CD8-positive, alpha-beta memory T cell (primary cell): ENCODE data around the gene NFIA. TPM values are rescaled to one million over a fixed set of nuclear protein-coding genes. Genes with fewer than 3 reads are reported as not detected.

Experiments
- CTCF ChIA-PET: fragments of 350-600 bp; sonication (Branson Sonifier 250); formaldehyde crosslinking; loops from one replicate; lab custom pipeline; 2021; ENCODE audit warnings: antibody characterized with exemption; lab: Charles Lee
- POLR2A ChIA-PET: fragments of 350-600 bp; sonication (Branson Sonifier 250); formaldehyde crosslinking; loops from one replicate; lab custom pipeline; 2021; ENCODE audit warnings: antibody characterized with exemption; lab: Charles Lee
- DNase-seq, 5 donors: peaks; one replicate each; pipeline versions ENCODE4 v3.0.0 to v3.0.0-alpha.2; 2020 to 2022; ENCODE audit warnings: mixed read lengths in 1 of 5
- H3K27ac ChIP-seq: one replicate; pipeline ENCODE4 v1.7.0; 2013; ENCODE audit warnings: low read depth, mild to moderate bottlenecking, low read length, moderate library complexity
- H3K27me3 ChIP-seq: 2 replicates; pipeline ENCODE4 v1.7.0; 2013; ENCODE audit warnings: low read length, mild to moderate bottlenecking; ENCODE audit not compliant: insufficient read depth, poor library complexity, severe bottlenecking
- H3K36me3 ChIP-seq: 2 replicates; pipeline ENCODE4 v1.7.0; 2013; ENCODE audit warnings: mild to moderate bottlenecking, low read length, moderate library complexity; ENCODE audit not compliant: insufficient read depth
- H3K4me1 ChIP-seq: 2 replicates; pipeline ENCODE4 v1.7.0; 2013; ENCODE audit warnings: mild to moderate bottlenecking, low read length, moderate library complexity; ENCODE audit not compliant: insufficient read depth
- H3K4me3 ChIP-seq: 2 replicates; pipeline ENCODE4 v1.7.0; 2013; ENCODE audit warnings: mild to moderate bottlenecking, low read length
- H3K9me3 ChIP-seq: 2 replicates; pipeline ENCODE4 v1.7.0; 2013; ENCODE audit warnings: mild to moderate bottlenecking, low read length
- H3K27ac Mint-ChIP-seq, 8 donors: one replicate each; pipeline ENCODE4 v1.8.0; 2020 to 2021; ENCODE audit warnings: mixed read lengths in 8 of 8, mild to moderate bottlenecking in 6 of 8, inconsistent platforms in 3 of 8, moderate library complexity in 3 of 8
- H3K27me3 Mint-ChIP-seq, 2 donors: one replicate each; pipeline ENCODE4 v1.8.0; 2020 to 2021; ENCODE audit warnings: mixed read lengths in 2 of 2, mild to moderate bottlenecking in 1 of 2, moderate library complexity in 1 of 2
- H3K36me3 Mint-ChIP-seq, 3 donors: one replicate each; pipeline ENCODE4 v1.8.0; 2020 to 2021; ENCODE audit warnings: mixed read lengths in 3 of 3, inconsistent platforms in 1 of 3, mild to moderate bottlenecking in 1 of 3
- H3K4me1 Mint-ChIP-seq, 3 donors: one replicate each; pipeline ENCODE4 v1.8.0; 2020 to 2021; ENCODE audit warnings: mixed read lengths in 3 of 3, inconsistent platforms in 1 of 3, mild to moderate bottlenecking in 1 of 3
- H3K4me3 Mint-ChIP-seq, 7 donors: one replicate each; pipeline ENCODE4 v1.8.0; 2020 to 2021; ENCODE audit warnings: mixed read lengths in 7 of 7, mild to moderate bottlenecking in 6 of 7, moderate library complexity in 4 of 7, inconsistent platforms in 2 of 7
- H3K9me3 Mint-ChIP-seq, 5 donors: one replicate each; pipeline ENCODE4 v1.8.0; 2020 to 2022; ENCODE audit warnings: mixed read lengths in 5 of 5, mild to moderate bottlenecking in 3 of 5, moderate library complexity in 2 of 5, inconsistent platforms in 1 of 5
- polyA plus RNA-seq: library from polyadenylated mRNA; unstranded; fragments of 300-500 nt; fragmentation: Illumina TruSeq; gene quantifications from one replicate; pipeline ENCODE4 v1.2.3, GENCODE V29; 2021
- total RNA-seq, 2 experiments: library from RNA; stranded (reverse); gene quantifications; one replicate each; pipeline ENCODE4 v1.2.3, GENCODE V29; 2021

NFIA gene
- total and polyA plus RNA-seq, 3 experiments from 2014 or later, result 6.1 to 9.9 (median 7.0) TPM

DNA sequence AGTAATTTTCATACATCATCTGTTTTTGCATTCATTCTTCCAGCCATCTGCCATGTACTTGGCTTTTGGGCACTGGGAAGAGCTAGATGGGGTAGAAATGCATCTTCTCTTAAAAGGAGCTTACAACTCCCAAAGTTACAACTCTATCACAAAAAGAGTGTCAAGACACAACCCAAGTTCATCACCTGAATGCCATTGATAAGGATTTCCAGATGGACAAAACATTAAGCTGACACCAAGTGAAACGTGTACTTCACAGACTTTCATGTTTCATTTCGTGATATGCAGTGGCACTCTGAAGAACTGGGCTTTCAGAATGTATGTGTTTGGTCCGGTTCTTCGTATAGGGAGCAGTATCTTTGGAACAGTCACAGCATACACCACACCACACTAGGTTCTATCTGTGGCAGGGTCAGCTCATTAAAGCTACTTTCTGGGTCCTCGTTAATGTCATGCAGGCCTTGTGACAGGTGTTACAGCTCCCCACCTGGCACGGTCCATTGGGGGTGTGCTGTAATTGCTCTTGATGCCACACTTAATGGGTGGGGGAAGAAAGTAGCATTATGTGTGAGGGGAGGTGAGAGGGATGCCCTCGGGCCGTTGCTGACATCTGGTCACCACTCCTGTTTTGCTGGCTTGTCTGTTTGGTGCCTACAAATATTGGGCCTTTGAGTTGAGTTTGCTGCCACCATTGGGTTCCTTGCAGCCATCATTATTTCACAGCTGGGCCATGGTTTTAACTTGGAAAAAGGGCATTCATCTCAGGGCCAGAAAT is 164.9 kb downstream of the NFIA start:
- H3K27ac ChIP-seq, result no peak overlapping the region
- Mint-ChIP-seq H3K9me3 (no peaks in the 10 kb centered on the region), H3K4me1 (peaks cover 0 to 4% (median 0%) of the 10 kb centered on the region in 3 donors), H3K4me3 (no peak overlapping the region), H3K36me3 (peaks cover 0 to 4% (median 0%) of the 10 kb centered on the region in 3 donors), H3K27me3 (no peaks in the 10 kb centered on the region), H3K27ac (no peak overlapping the region)
- no peak overlapping the region for H3K4me3 ChIP-seq
- H3K36me3 ChIP-seq, result no peaks in the 10 kb centered on the region
- CTCF ChIA-PET, result interaction anchor here (0.9 to 1.6 kb wide), 3 partner anchors 10 to 205 kb away, joined by 3 read pairs; no protein-coding TSS in a partner anchor
- no peaks in the 10 kb centered on the region for H3K9me3 ChIP-seq
- POLR2A ChIA-PET, result no interaction called here
- H3K27me3 ChIP-seq, result no peaks in the 10 kb centered on the region
- no peak for DNase-seq
- H3K4me1 ChIP-seq, result no peaks in the 10 kb centered on the region

DNA sequence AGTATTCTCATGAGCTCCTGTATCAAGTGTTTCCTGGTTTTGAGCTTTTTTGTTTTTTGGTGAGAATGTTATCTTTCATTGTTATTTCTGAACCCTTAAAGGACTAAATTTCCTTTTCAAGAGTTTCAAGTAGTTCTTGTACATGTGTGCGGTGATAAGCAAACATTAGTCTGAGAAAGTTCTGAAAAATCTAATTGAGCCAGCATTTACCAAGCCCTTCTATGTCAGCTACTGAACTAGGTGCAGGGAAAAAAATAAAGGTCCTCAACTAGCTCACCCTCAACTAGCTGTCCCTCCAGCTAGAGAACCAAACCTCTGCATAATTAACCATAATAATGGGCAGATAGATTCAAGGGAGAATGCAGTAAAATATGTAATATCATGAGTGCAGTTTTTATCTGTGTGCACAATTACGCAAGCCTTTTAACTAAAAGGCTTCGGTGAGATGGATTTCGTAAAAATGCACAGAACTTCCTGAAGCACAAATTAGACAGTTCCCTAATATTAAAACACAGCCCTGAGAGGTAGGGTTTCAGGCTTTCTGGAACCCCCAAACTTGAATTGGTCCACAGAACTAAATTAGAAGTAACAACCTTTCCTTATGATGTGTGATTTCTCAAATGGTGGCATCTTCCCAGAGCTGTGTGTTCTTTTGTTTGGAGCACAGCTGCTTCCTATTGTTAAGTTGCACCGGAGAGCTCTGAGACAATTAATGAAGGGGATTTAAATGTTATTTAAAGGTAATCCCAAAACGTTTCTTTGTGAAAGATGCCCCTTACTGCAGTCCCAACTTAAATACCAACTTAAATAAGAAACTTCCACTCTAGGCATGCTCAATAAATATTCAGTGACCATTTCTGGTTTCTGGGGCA is 165.8 kb downstream of the NFIA start:
- no peak overlapping the region for H3K27ac Mint-ChIP-seq
- DNase-seq, result no peak
- H3K27me3 Mint-ChIP-seq, result peaks cover 0 to 1% of the 10 kb centered on the region in 2 donors
- H3K9me3 Mint-ChIP-seq, result no peaks in the 10 kb centered on the region
- H3K4me3 ChIP-seq, result no peak overlapping the region
- peaks cover under 1 to 7% (median 5%) of the 10 kb centered on the region in 3 donors for H3K4me1 Mint-ChIP-seq
- H3K27ac ChIP-seq, result no peak overlapping the region
- no peaks in the 10 kb centered on the region for H3K4me1 ChIP-seq
- ChIA-PET CTCF (interaction anchor here (1.6 kb wide), 1 partner anchor 199 kb away, joined by 3 read pairs; no protein-coding TSS in a partner anchor), POLR2A (no interaction called here)
- H3K36me3 Mint-ChIP-seq, result peaks cover 0 to 4% (median 0%) of the 10 kb centered on the region in 3 donors
- H3K27me3 ChIP-seq, result no peaks in the 10 kb centered on the region
- no peaks in the 10 kb centered on the region for H3K9me3 ChIP-seq
- H3K36me3 ChIP-seq, result no peaks in the 10 kb centered on the region
- no peak overlapping the region for H3K4me3 Mint-ChIP-seq

DNA sequence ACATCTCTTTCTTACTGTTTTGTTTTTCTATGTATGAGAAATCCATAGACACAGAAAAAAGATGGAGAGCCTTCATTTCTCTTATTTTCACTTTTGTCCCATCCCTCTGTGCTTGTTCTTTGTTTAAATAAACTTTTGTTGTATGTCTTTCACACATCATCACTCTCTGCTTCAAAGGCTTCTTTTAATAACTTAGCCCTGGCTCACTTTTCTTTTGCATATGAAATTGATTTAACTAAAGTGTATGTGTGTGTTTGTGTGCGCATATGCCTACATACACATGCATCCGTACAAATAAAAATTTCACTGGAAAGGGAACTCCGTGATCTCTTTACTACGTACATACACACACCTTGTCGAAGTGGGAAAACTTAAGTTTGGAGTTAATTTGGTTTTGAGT is 168.6 kb downstream of the NFIA start:
- H3K27me3 Mint-ChIP-seq, result peaks cover 0 to 2% of the 10 kb centered on the region in 2 donors
- ChIA-PET POLR2A (no interaction called here), CTCF (no interaction called here)
- no peaks in the 10 kb centered on the region for H3K9me3 Mint-ChIP-seq
- H3K4me3 Mint-ChIP-seq, result no peak overlapping the region
- Histone ChIP-seq H3K27ac (no peak overlapping the region), H3K4me1 (peaks cover 8% of the 10 kb centered on the region), H3K27me3 (no peaks in the 10 kb centered on the region), H3K36me3 (no peaks in the 10 kb centered on the region), H3K4me3 (no peak overlapping the region), H3K9me3 (no peaks in the 10 kb centered on the region)
- no peak for DNase-seq
- peaks cover 0 to 4% (median 0%) of the 10 kb centered on the region in 3 donors for H3K36me3 Mint-ChIP-seq
- peaks cover 28 to 32% (median 31%) of the 10 kb centered on the region in 3 donors for H3K4me1 Mint-ChIP-seq
- H3K27ac Mint-ChIP-seq, result no peak overlapping the region

DNA sequence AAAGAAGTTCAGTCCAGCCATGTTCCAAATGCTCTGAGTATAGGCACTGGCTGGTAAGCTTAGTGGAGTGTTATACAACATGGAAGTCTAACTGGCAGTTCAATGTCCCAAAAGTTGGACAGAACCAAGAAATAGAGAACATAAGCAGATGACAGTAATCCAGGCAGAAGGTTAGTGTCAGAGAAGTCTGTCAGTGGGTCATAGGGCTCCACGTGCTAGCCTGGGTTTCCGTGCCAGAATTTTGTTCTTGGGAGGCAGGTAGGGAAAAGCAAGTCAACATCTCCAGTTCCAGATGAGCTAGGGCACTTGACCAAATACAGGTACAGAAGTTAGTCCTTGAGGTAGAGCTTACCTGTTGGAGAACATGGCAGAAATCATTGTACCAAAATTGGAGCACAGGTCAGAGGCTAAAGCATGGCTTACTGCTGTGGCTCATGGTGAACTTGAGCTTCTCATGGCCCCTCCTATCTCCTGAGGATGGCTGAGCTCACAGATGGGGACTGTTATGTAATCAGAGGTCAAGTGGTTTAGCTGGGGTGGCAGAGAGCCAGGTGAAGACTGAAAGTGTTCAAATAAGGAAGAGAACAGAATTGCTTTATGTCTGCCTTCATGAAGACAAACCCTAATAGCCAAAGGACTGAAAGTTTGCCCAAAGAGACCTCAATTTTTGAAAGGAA is 170.8 kb downstream of the NFIA start:
- Histone ChIP-seq H3K36me3 (no peaks in the 10 kb centered on the region), H3K27me3 (no peaks in the 10 kb centered on the region), H3K27ac (no peak overlapping the region), H3K9me3 (no peaks in the 10 kb centered on the region), H3K4me3 (no peak overlapping the region), H3K4me1 (peaks cover 8% of the 10 kb centered on the region)
- no peaks in the 10 kb centered on the region for H3K9me3 Mint-ChIP-seq
- H3K4me1 Mint-ChIP-seq, result peaks cover 28 to 34% (median 34%) of the 10 kb centered on the region in 3 donors
- CTCF ChIA-PET, result no interaction called here
- peak overlapping the region in 3 of 7 donors; percentile 17 to 57 (median 17) for H3K4me3 Mint-ChIP-seq
- peaks cover 0 to 3% (median 0%) of the 10 kb centered on the region in 3 donors for H3K36me3 Mint-ChIP-seq
- POLR2A ChIA-PET, result no interaction called here
- peak in 3 of 5 donors; percentile 2 to 55 (median 14) for DNase-seq
- H3K27me3 Mint-ChIP-seq, result peaks cover 0 to 2% of the 10 kb centered on the region in 2 donors
- peak overlapping the region in 4 of 8 donors; percentile 17 to 60 (median 42) for H3K27ac Mint-ChIP-seq

DNA sequence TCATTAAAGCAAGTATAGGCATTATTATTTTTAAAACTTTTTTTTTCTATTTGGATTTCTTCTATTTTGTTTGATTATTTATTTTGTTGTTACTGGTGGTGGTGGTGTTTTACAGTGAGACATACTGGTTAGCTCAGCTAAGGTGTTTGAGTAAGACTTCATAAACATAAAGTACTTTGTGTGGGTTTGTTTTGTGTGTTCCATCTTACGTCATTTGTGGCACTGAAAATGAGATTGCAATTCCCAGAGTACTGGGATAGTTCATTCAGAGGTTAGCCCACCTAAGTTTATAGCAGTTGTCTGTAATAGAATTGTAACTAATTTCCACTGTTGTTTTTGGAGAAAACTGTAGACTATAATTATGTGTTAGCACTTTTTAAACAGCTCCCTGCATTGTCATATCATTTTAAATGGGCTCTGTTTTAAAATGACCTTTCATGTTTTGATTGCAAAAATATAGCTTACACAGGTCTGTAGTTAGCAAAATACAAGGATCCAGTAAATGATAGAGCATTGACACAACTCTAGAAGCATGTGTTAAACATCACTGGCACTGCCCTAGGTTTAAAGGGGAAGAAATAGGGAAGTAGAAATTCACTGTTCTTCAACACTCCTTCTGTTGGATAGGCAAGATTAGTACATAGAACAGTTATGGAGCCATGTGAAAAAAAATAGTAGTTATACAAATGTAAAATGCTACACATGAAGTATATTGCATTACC is 171.7 kb downstream of the NFIA start:
- no peak for DNase-seq
- CTCF ChIA-PET, result interaction anchor here (0.9 to 1.4 kb wide), 3 partner anchors 15 to 204 kb away, joined by 3 read pairs; no protein-coding TSS in a partner anchor
- Histone ChIP-seq H3K9me3 (no peaks in the 10 kb centered on the region), H3K4me3 (no peak overlapping the region), H3K27ac (peak overlapping the region; percentile 20), H3K4me1 (peaks cover 8% of the 10 kb centered on the region), H3K27me3 (no peaks in the 10 kb centered on the region), H3K36me3 (no peaks in the 10 kb centered on the region)
- Mint-ChIP-seq H3K36me3 (peaks cover 0 to 3% (median 0%) of the 10 kb centered on the region in 3 donors), H3K27me3 (peaks cover 0 to 2% of the 10 kb centered on the region in 2 donors), H3K4me1 (peaks cover 28 to 34% (median 34%) of the 10 kb centered on the region in 3 donors), H3K4me3 (peak overlapping the region in 2 of 7 donors; percentile 64 to 73), H3K27ac (peak overlapping the region in 2 of 8 donors; percentile 24 to 62), H3K9me3 (no peaks in the 10 kb centered on the region)
- POLR2A ChIA-PET, result no interaction called here

DNA sequence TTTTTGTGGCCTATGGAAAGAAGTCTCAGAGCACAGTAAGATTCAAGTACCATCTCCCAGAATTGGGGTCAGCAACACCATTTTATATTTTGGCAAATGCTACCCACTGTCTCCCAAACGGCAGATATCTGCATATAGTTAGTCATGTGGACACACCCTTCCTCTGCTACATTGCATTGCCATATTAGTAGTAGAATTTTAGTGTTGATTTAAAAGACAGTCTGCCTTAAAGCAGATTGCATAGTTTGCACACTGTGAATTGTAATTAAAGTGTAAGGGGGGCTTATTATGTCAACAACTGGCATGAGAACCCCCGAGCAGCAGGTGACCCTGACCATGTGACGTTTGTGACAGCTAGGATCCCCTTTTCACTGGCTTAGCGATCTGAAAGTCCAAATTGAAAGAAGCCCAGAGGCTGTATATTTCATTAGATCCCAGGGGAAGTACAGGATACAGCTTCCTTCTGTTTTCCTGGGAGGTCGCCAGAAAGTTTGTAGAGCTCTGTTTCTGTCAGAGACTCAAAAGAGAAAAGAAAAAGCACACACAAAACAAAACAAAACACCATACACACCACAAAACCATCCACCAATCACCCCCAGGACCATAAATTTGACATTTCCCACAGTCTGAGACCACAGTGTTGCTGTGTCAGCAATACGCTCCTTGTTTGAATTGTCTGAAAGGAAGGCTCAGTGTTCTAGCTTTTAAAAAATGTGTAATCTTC is 172.4 kb downstream of the NFIA start:
- Histone ChIP-seq H3K9me3 (no peaks in the 10 kb centered on the region), H3K36me3 (no peaks in the 10 kb centered on the region), H3K4me1 (peaks cover 8% of the 10 kb centered on the region), H3K27ac (no peak overlapping the region), H3K4me3 (no peak overlapping the region), H3K27me3 (no peaks in the 10 kb centered on the region)
- POLR2A ChIA-PET, result no interaction called here
- Mint-ChIP-seq H3K4me1 (peaks cover 28 to 34% (median 34%) of the 10 kb centered on the region in 3 donors), H3K36me3 (peaks cover 0 to 3% (median 0%) of the 10 kb centered on the region in 3 donors), H3K4me3 (peak overlapping the region; percentile 31 to 88 (median 69)), H3K27me3 (peaks cover 0 to 4% of the 10 kb centered on the region in 2 donors), H3K27ac (peak overlapping the region in 6 of 8 donors; percentile 4 to 85 (median 48)), H3K9me3 (no peaks in the 10 kb centered on the region)
- DNase-seq, result no peak
- CTCF ChIA-PET, result interaction anchor here (0.9 to 1.4 kb wide), 3 partner anchors 15 to 205 kb away, joined by 3 read pairs; no protein-coding TSS in a partner anchor
